HepG2 (cell line): Measurements from ENCODE around the gene A2ML1. TPM values are rescaled to one million over a fixed set of nuclear protein-coding genes. Genes with fewer than 3 reads are reported as not detected.

ENCODE experiments used
- ATAC-seq: fragments of 200-7000 bp; cut with Tn5 transposase; 3 replicates; pipeline ENCODE4 v1.9.1; 2020; ENCODE audit warnings: mild to moderate bottlenecking, moderate library complexity
- BruUV-seq: library from RNA; stranded (reverse); fragments of 400-500 nt; replicated peaks from 2 replicates; lab custom pipeline; 2021; lab: Mats Ljungman, UMichigan
- CTCF ChIA-PET: fragments of 300-600 bp; formaldehyde crosslinking; extraction: SDS; loops from one replicate; lab custom pipeline; 2021; ENCODE audit warnings: low total read pairs, inconsistent platforms, low intra/inter-chr PET ratio; lab: Yijun Ruan, JAX
- POLR2A ChIA-PET: fragments of 350-600 bp; sonication (Branson Sonifier 250); formaldehyde crosslinking; loops from one replicate; lab custom pipeline; 2020; ENCODE audit warnings: antibody characterized with exemption, inconsistent platforms; lab: Yijun Ruan, JAX
- DNase-seq: peaks from one replicate; pipeline ENCODE4 v3.0.0-alpha.2; 2015; ENCODE audit warnings: low spot score
- FAIRE-seq: peaks from 3 replicates; lab custom pipeline; 2011; peaks lifted over from hg19 to GRCh38; lab: Jason Lieb, UNC
- H2AFZ ChIP-seq: one replicate; pipeline ENCODE4 v1.6.1; 2011; ENCODE audit warnings: low read length, inconsistent platforms
- H3K27ac ChIP-seq: fragments of 300-600 bp; 3 replicates; pipeline ENCODE4 v1.8.0; 2011; ENCODE audit warnings: mixed run types, mild to moderate bottlenecking, mixed read lengths, low read length, inconsistent platforms; ENCODE audit not compliant: insufficient read depth; ENCODE audit errors: extremely low read length
- H3K27me3 ChIP-seq, 2 experiments: fragments of 200-600 bp in 1 of 2; 2 replicates in 1 of 2; 3 replicates in 1 of 2; pipeline versions ENCODE4 v1.6.0 to v1.8.0; 2011; ENCODE audit warnings: low read length in 2 of 2, mild to moderate bottlenecking in 2 of 2, moderate library complexity in 2 of 2, inconsistent platforms in 1 of 2; ENCODE audit not compliant: insufficient read depth in 2 of 2, control insufficient read depth in 1 of 2
- H3K36me3 ChIP-seq, 2 experiments: fragments of 200-600 bp in 1 of 2; replicated peaks in 1 of 2; 2 replicates in 1 of 2; 3 replicates in 1 of 2; pipeline versions ENCODE4 v1.5.1 to v1.8.0; 2011; ENCODE audit warnings: low read length in 2 of 2, inconsistent platforms in 1 of 2; ENCODE audit not compliant: insufficient read depth in 2 of 2, control insufficient read depth in 1 of 2
- H3K4me1 ChIP-seq: 2 replicates; pipeline ENCODE4 v1.5.1; 2012; ENCODE audit warnings: low read length, inconsistent platforms; ENCODE audit not compliant: insufficient read depth
- H3K4me2 ChIP-seq: 2 replicates; pipeline ENCODE4 v1.6.0; 2011; ENCODE audit warnings: low read depth, low read length, inconsistent platforms
- H3K4me3 ChIP-seq, 3 experiments: fragments of 200-600 bp in 1 of 3; sonication (generic), shearing (Covaris generic) in 1 of 3; replicated peaks in 1 of 3; 2 replicates each; pipeline ENCODE4 v1.5.1; 2011 to 2016; ENCODE audit warnings: low read length in 3 of 3, inconsistent platforms in 2 of 3, low read depth in 2 of 3, mild to moderate bottlenecking in 2 of 3, control low read depth in 1 of 3, mixed read lengths in 1 of 3; ENCODE audit not compliant: insufficient read depth in 1 of 3
- H3K79me2 ChIP-seq: one replicate; pipeline ENCODE4 v1.6.1; 2011; ENCODE audit warnings: low read length, inconsistent platforms; ENCODE audit not compliant: insufficient read depth
- H3K9ac ChIP-seq: 2 replicates; pipeline ENCODE4 v1.6.0; 2011; ENCODE audit warnings: mild to moderate bottlenecking, low read depth, low read length, inconsistent platforms; ENCODE audit not compliant: insufficient read depth
- H3K9me3 ChIP-seq: 2 replicates; pipeline ENCODE4 v1.5.1; 2012; ENCODE audit warnings: mild to moderate bottlenecking, low read length
- H4K20me1 ChIP-seq: 2 replicates; pipeline ENCODE4 v1.6.0; 2011; ENCODE audit warnings: inconsistent platforms, mild to moderate bottlenecking, low read length, moderate library complexity; ENCODE audit not compliant: insufficient read depth
- CCDC6 ChIP-seq: sonication (generic); formaldehyde crosslinking; IDR thresholded peaks from 2 replicates; pipeline ENCODE4 v1.8.1; 2022; ENCODE audit warnings: mild to moderate bottlenecking, missing genetic modification reagents, moderate library complexity
- CSRNP2 ChIP-seq: sonication (generic); formaldehyde crosslinking; conservative IDR thresholded peaks from 2 replicates; pipeline ENCODE4 v1.8.0; 2022; ENCODE audit warnings: low read depth, missing genetic modification reagents
- TFE3 ChIP-seq: IDR thresholded peaks from 2 replicates; pipeline ENCODE4 v1.6.1; 2016
- ZNF260 ChIP-seq: sonication (generic); formaldehyde crosslinking; IDR thresholded peaks from 2 replicates; pipeline ENCODE4 v1.4.0; 2020; ENCODE audit warnings: missing genetic modification reagents, low read depth, mild to moderate bottlenecking, borderline replicate concordance
- ZNF687 ChIP-seq: sonication (generic); formaldehyde crosslinking; IDR thresholded peaks from 2 replicates; pipeline ENCODE4 v1.5.1; 2020; ENCODE audit warnings: mild to moderate bottlenecking, missing genetic modification reagents, moderate library complexity
- in situ Hi-C: cut with HindIII; loops from 2 replicates; pipeline ENCODE4 v1.10.0; 2017; ENCODE audit warnings: low pct_unique_long_range_greater_than_20kb; ENCODE audit not compliant: extremely low pct_ligation_motif_present
- intact Hi-C: fragments of 100-400 bp; cut with micrococcal nuclease; formaldehyde crosslinking; loops from one replicate; pipeline ENCODE4 v1.10.0; 2022; ENCODE audit not compliant: unreplicated experiment
- polyA plus RNA-seq, 8 experiments: library from polyadenylated mRNA; depleted of rRNA in 3 of 8; stranded (reverse) in 7 of 8; unstranded in 1 of 8; fragments of >200 nt; fragmentation: Illumina TruSeq in 4 of 8; extraction: Trizol in 4 of 8; gene quantifications; 2 replicates each; pipeline versions ENCODE4 v1.2.1 to v1.2.3, GENCODE V29; 2011 to 2016; ENCODE audit warnings: low read depth in 4 of 8, missing spikeins in 1 of 8, mixed read lengths in 1 of 8; ENCODE audit not compliant: insufficient read depth in 1 of 8
- total RNA-seq, 5 experiments: library from RNA; depleted of rRNA; stranded (reverse); fragments of >200 nt; fragmentation: Illumina TruSeq; extraction: Trizol; gene quantifications; 2 replicates each; pipeline ENCODE4 v1.2.3, GENCODE V29; 2016; ENCODE audit warnings: low read depth in 1 of 5

Gene A2ML1
- total and polyA plus RNA-seq, 2 of the 13 experiments (the other 11 are each of a cell fraction or from before 2014, with no cell fraction given): not detected

- TF ChIP-seq CCDC6 (CRISPR knock-in tag) (no peak), CSRNP2 (no peak), TFE3 (no peak), ZNF260 (CRISPR knock-in tag) (no peak)
- TF ChIP-seq, all 625 proteins: peak for 0
Observed at GRCh38 chr12:8891976-8892375, 69.6 kb downstream of the A2ML1 start (continued).

- DNase-seq (no peak), ATAC-seq (no peak)
- H3K4me3 ChIP-seq: no peak overlapping the region
- ChIA-PET POLR2A (no interaction called here), CTCF (no interaction called here)
- no peak overlapping the region for H3K27ac ChIP-seq
- H3K4me1 ChIP-seq: no peaks in the 10 kb centered on the region
- no peaks in the 10 kb centered on the region for H3K9me3 ChIP-seq
- H3K9ac ChIP-seq: no peak overlapping the region
- H3K79me2 ChIP-seq: no peaks in the 10 kb centered on the region
- in situ Hi-C loops: loop anchor here (5.0 kb wide), 1 partner anchor 212 kb away; no protein-coding TSS in a partner anchor
- BruUV-seq: no TSS peak
- intact Hi-C loops: no loop called here
- TF ChIP-seq ZNF687 (CRISPR knock-in tag): no peak
- TF ChIP-seq, all 625 proteins: peak for 0
- no peaks in the 10 kb centered on the region for H4K20me1 ChIP-seq
- no peak overlapping the region for H2AFZ ChIP-seq
- no peak for FAIRE-seq
- H3K4me2 ChIP-seq: no peak overlapping the region
- no peaks in the 10 kb centered on the region for H3K36me3 ChIP-seq
- peaks cover 0 to 8% of the 10 kb centered on the region in 2 experiments; a peak in 2 of 5 replicates for H3K27me3 ChIP-seq
Observed at GRCh38 chr12:8894378-8894777, 72.0 kb downstream of the A2ML1 start.
